NT2/D1 (cell line): ENCODE data around the gene INTS1.

Experiments
- SUZ12 ChIP-seq: IDR thresholded peaks from 2 replicates; pipeline ENCODE4 v1.6.1; 2011; ENCODE audit not compliant: insufficient read length, insufficient read depth; ENCODE audit errors: extremely low read depth
- YY1 ChIP-seq: IDR thresholded peaks from 2 replicates; pipeline ENCODE4 v1.6.1; 2011; ENCODE audit not compliant: insufficient read length, insufficient read depth
- ZNF274 ChIP-seq: IDR thresholded peaks from 2 replicates; pipeline ENCODE4 v1.6.1; 2011; ENCODE audit warnings: mild to moderate bottlenecking, low read depth, low read length

DNA sequence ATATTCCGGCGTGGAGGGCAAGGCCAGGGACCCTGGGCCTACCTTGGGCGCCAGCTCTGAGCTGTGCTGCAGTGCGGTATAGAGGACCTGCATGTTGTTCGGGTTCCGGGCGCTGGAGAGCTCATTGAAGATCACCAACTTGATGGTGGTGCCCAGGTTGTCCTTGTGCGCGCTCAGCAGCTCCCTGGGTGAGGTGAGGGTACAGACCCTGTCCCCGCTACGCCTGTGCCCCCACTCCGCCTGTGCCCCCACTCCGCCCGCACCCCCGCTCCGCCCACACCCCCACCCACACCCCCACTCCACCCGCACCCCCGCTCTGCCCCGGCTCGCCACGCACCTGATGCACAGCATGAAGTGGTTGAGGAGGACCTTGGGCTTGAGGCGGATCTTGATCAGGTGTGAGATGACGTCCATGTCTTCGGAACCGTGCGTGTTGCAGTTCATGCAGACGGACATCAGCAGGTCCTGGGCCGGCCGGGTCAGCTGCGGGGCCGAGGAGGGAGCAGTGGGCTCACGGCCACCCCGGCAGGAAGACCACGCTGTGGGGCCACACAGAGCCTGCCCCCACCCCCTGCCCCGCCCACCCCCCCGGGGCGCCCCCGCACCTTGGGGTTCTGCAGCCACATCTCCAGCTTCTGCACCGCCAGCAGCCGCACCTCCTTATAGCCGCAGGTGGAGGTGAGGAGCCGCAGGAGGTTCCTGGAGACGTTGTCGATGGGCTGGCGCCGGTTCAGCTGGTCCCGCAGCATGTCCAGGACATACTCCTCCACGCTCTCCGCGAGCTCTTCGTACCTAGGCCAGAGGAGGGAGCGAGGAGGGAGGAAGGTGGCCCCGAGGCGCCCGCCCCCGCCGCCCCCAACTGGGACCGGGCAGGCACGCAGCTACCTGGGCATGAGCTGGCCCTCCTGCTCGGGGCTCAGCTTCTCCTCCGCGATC lies 5.6 kb downstream of the INTS1 start:
- no peak for TF ChIP-seq ZNF274
- no peak for TF ChIP-seq YY1
- no peak for TF ChIP-seq SUZ12
